HG03196 (cell line): ENCODE data around the gene CYP51A1.
"Not testable (repeated sequence)": the region's sequence is repeated elsewhere in the genome, so short reads cannot be mapped to it uniquely, and the experiment has no call there.

Source experiments
- ATAC-seq: cut with Tn5 transposase; IDR thresholded peaks from one replicate; pipeline ENCODE4 v1.9.1; 2021; ENCODE audit not compliant: unreplicated experiment

CYP51A1 gene

GRCh38 chr7:92131764-92132330, 2.4 kb downstream of the CYP51A1 start:
- ATAC-seq, result no peak

GRCh38 chr7:92131093-92131492, 3.2 kb downstream of the CYP51A1 start:
- no peak for ATAC-seq

- no peak for ATAC-seq
Observed at GRCh38 chr7:92121681-92122080, 12.6 kb downstream of the CYP51A1 start.

GRCh38 chr7:92119213-92119759, 15.0 kb downstream of the CYP51A1 start:
- no peak for ATAC-seq

GRCh38 chr7:92116949-92117348, 17.3 kb downstream of the CYP51A1 start:
- no peak for ATAC-seq

- no peak for ATAC-seq
Observed at GRCh38 chr7:92115821-92116220, 18.5 kb downstream of the CYP51A1 start.

- no peak for ATAC-seq
Observed at GRCh38 chr7:92110857-92111256, 23.4 kb downstream of the CYP51A1 start.

GRCh38 chr7:92108821-92109220, 25.5 kb downstream of the CYP51A1 start:
- ATAC-seq, result no peak

- ATAC-seq, result not testable (repeated sequence)
Observed at GRCh38 chr7:92102862-92103261, 31.4 kb downstream of the CYP51A1 start.

- ATAC-seq, result no peak
Observed at GRCh38 chr7:92100534-92100933, 33.7 kb downstream of the CYP51A1 start.

GRCh38 chr7:92095380-92095779, 38.9 kb downstream of the CYP51A1 start:
- ATAC-seq, result no peak

- no peak for ATAC-seq
Observed at GRCh38 chr7:92092210-92092609, 42.1 kb downstream of the CYP51A1 start.

- no peak for ATAC-seq
Observed at GRCh38 chr7:92088266-92088665, 46.0 kb downstream of the CYP51A1 start.

- ATAC-seq, result not testable (repeated sequence)
Observed at GRCh38 chr7:92083922-92084321, 50.4 kb downstream of the CYP51A1 start.

- ATAC-seq, result no peak
Observed at GRCh38 chr7:92076509-92076908, 57.8 kb downstream of the CYP51A1 start.

- peak; percentile 91 for ATAC-seq
Observed at GRCh38 chr7:92075455-92076158, 58.7 kb downstream of the CYP51A1 start.

- no peak for ATAC-seq
Observed at GRCh38 chr7:92072708-92073107, 61.6 kb downstream of the CYP51A1 start.

GRCh38 chr7:92072121-92072520, 62.2 kb downstream of the CYP51A1 start:
- no peak for ATAC-seq

GRCh38 chr7:92071032-92071431, 63.2 kb downstream of the CYP51A1 start:
- ATAC-seq, result no peak

- ATAC-seq, result no peak
Observed at GRCh38 chr7:92064438-92065029, 69.7 kb downstream of the CYP51A1 start.
